Right lobe of liver (tissue), 4 donors: Measurements from ENCODE around the gene CD7.

Experiments used
- POLR2A ChIP-seq: fragments of 450-650 bp; IDR thresholded peaks from one replicate; pipeline ENCODE4 v1.6.1; 2017; ENCODE audit warnings: antibody characterized with exemption, mild to moderate bottlenecking
- TF ChIP-seq, protein P1 (sequence below), 4 donors: fragments of 200-600 bp in 3 of 4; fragments of 450-650 bp in 1 of 4; IDR thresholded peaks; one replicate each; pipeline versions ENCODE4 v1.5.1 to v1.8.0; 2016 to 2022; ENCODE audit warnings: antibody characterized with exemption in 4 of 4, mild to moderate bottlenecking in 2 of 4
- donor health status: DM: no; HTN: no; CAD: no.
- donor health status: DM: no; HTN: no; CAD: no.
- donor health status: DM: no; HTN: yes; CAD: no.

DNA sequence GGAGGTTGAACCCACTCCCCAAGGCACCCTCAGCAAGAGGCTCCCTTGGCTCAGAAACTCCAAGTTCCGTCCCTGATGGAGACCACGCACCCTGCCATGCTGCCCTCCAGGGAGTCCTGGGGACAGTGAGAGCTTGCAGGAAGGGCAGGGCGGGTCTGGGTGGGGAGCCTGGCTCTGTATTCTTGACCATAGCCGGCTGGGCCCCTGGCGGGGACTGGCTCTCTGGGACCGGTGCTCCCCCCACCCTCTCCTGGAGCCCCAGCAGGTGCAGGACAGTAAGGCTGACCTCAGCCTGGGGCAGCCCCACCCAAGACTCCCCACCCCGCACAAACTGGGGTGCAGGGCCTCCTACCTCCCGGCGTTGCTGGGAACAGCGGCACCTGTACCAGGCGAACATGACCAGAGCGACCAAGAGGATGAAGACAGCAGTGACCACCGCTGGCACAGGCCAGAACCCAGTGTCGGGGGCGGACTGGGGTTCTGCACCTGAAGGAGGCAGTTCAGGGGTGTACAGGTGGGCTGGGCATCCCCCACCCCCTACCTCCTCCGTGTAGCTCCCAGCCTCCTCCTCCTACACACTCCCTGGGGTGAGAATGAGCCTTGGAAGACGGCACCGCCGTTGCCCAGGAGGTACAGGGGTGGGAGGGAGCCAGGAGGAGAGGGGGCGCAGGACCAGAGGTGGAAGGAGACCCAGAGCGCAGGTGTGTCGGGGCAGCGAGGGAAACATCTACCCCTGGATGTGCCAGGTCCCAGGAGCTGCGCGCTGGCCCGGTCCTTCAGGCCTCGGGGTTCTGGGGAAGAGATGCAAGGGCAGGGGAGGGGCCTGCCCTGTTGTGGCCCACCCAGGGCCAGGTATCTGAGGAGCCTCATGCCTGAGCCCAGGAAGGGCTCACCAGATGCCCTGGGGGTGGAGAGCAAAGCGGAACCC lies 5.4 kb upstream of the CD7 start:
- TF ChIP-seq, protein P1, sequence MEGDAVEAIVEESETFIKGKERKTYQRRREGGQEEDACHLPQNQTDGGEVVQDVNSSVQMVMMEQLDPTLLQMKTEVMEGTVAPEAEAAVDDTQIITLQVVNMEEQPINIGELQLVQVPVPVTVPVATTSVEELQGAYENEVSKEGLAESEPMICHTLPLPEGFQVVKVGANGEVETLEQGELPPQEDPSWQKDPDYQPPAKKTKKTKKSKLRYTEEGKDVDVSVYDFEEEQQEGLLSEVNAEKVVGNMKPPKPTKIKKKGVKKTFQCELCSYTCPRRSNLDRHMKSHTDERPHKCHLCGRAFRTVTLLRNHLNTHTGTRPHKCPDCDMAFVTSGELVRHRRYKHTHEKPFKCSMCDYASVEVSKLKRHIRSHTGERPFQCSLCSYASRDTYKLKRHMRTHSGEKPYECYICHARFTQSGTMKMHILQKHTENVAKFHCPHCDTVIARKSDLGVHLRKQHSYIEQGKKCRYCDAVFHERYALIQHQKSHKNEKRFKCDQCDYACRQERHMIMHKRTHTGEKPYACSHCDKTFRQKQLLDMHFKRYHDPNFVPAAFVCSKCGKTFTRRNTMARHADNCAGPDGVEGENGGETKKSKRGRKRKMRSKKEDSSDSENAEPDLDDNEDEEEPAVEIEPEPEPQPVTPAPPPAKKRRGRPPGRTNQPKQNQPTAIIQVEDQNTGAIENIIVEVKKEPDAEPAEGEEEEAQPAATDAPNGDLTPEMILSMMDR (IDR thresholded peaks at IDR 0.05), result no peak
- TF ChIP-seq POLR2A, result no peak
